A549 treated with Hydrocortisone at 1 μM for 4 hours (cell line): Measurements from ENCODE around the gene PCSK2. TPM values are rescaled to one million over a fixed set of nuclear protein-coding genes. Genes with fewer than 3 reads are reported as not detected.

ENCODE experiments used
- total RNA-seq: library from RNA; stranded (reverse); fragments of 200-300 nt; extraction: Qiagen RNA extraction; gene quantifications from 5 replicates; pipeline ENCODE4 v1.2.3, GENCODE V29; 2022

PCSK2 gene
- total RNA-seq: not detected in 5 replicates

GRCh38 chr20:17226410-17227218 lies at the start of gene PCSK2:
Gene PCSK2 (plus strand): TSS chr20:17227040. CDS start chr20:17227306, 266 bp downstream.

GRCh38 chr20:17530716-17531664 lies 304.1 kb downstream of the PCSK2 start, which contains the start of gene BFSP1:
Gene BFSP1 (minus strand): TSS chr20:17531379. CDS start chr20:17531329, 50 bp downstream.

